GM12874 (cell line): ENCODE data around the gene TICAM2.

ENCODE experiments used
- CTCF ChIP-seq: IDR thresholded peaks from 2 replicates; pipeline ENCODE4 v1.5.1; 2011; ENCODE audit warnings: low read depth, mild to moderate bottlenecking, control low read depth, low read length, moderate library complexity; ENCODE audit not compliant: insufficient read depth

Gene TICAM2

DNA sequence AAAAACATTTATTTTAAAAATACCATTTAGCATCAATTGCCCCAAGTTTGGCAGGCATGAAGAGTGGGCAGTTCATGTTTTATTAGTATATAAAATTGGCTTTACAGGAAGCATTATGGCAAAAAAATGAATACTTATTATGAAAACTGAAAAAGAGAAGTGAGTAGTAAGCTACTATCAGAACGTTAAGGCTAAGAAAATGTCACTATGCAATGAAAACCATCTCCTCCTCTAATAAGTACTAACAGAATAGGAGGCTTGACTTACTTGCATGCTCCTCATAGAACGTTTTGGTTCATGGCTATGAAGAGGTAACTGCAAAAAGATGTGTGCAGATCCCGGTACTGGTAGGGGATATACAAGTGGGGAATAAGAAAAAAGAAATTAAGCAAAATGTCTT, 23.6 kb downstream of the TICAM2 start:
- TF ChIP-seq CTCF = no peak

DNA sequence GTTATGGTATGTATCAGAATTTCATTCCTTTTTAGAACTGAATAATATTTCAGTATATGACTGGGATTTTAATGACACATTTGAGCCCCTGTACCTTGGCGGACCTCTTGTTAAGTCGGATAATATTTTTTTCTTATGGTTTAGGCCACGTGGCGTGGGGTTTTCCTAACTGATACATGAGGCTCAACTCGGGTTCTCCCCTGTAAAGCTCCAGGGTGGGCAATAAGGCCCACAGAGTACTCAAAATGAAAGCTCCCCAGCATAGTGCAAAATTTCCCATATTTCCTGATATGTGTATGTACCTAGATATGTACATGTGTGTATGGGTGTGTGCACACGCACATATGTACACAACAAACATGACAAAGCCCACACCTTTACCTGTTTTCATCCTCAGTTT, 24.5 kb downstream of the TICAM2 start:
- no peak for TF ChIP-seq CTCF

DNA sequence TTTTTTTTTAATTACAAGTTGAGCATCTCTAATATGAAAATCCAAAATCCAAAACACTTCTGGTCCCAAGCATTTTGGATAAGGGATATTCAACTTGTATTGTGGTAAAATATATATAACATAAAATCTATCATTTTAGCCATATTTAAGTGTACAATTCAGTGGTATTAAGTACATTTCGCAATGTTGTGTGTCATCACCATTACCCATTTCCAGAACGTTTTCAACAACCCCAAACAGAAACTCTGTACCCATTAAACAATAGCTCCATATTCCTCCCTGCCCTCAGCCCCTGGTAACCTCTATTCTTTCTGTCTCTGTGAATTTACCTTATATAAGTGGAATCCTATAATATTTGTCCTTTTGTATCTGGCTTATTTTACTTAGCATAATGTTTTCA, 24.9 kb downstream of the TICAM2 start:
- no peak for TF ChIP-seq CTCF

DNA sequence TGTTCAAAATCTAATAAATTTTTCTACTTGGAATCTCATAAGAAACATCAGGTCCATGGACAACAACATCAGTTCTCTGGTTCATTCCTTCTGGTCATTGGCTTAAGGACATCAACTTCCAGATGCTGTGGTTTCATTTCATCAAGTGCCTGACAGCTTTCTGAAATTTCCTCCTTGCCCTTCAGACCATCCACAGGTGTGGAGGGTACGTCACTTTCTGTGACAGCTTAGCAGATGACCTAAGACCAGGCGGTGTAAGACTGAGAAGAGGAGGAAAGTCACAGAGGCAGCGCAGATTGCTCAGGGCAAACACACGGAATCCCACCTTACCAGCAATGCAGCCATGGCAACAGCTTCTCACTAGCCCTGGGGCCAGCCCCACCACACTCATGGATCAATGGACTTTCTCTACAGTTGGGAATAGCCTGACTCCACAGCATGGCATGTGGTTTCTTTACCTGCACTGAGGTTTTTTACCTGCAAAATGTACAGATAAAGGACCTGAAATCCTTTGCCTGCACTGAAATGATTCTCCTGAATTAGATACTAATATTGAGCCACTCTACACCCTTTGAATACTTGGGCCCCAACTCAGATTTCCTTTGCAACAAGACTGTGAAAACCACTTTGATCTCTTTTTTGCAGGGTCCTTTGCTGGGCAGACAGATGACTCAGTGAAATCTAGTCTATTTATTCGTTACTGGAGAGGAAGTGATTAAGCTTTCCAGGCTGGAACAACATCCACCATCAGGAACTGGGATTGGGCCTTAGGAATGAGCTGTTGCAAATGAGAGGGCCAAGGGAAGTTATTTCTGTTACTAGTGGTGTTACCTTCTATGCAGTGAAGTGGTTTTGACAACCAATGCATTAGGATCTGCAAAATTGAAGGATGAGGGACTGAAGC, 26.9 kb downstream of the TICAM2 start:
- no peak for TF ChIP-seq CTCF

DNA sequence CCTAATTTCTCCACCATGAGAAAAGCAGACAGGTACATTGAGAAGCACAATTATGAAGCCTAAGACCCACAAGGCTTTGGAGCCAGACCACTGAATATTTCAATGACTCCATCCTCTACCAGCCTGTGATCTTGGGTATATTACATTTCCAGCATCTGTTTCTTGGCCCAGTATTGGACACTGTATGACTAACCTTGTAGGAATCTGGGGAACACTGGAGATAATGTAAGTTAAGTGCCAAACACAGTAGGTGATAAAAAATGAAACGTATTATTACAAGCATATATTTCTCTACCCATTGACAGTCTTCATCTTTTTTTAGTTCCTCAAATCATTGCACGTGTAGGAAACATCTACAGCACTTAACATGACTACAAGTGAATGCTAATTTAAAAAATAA, 29.1 kb downstream of the TICAM2 start:
- no peak for TF ChIP-seq CTCF

DNA sequence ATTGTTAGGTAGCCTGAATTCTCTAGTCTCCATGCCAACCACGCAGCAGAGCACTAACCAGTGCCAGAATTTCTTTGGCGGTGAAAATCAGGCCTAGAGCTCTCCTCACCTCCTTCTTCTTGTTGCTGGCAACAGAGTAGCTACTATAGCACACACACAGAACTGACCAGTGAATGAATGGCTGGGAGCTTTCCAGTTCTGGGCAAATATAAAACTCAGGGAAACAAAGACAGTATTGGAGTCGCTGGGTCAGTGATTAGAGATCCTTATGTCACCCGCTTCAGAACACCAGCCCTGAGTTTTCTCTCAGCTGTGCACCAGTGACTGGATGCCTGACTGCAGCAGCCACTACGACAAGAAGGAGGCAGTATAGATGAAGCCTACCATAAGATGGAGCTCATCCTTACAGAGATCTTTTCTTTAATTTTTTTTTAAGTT, 30.8 kb downstream of the TICAM2 start:
- no peak for TF ChIP-seq CTCF

- no peak for TF ChIP-seq CTCF
Observed at GRCh38 chr5:115568668-115569067, 33.6 kb downstream of the TICAM2 start.
